Heart right ventricle (tissue), 16 donors: Measurements from ENCODE around the gene DAPK1. TPM values are rescaled to one million over a fixed set of nuclear protein-coding genes. Genes with fewer than 3 reads are reported as not detected.

Experiments used
- ATAC-seq, 8 donors: fragments of 200-7000 bp; cut with Tn5 transposase; one replicate each; pipeline ENCODE4 v1.9.1; 2020; ENCODE audit warnings: mild to moderate bottlenecking in 8 of 8, moderate library complexity in 8 of 8, moderate number of reproducible peaks in 1 of 8
- DNase-seq, 2 donors: peaks; one replicate each; pipeline ENCODE4 v3.0.0-alpha.2; 2020
- H3K27ac ChIP-seq, 10 donors: fragments of 200-600 bp; sonication (generic) in 2 of 10; one replicate each; pipeline versions ENCODE4 v1.5.0 to v1.8.0; 2020 to 2022; ENCODE audit warnings: mild to moderate bottlenecking in 3 of 10
- H3K27me3 ChIP-seq, 7 donors: fragments of 200-600 bp; one replicate each; pipeline ENCODE4 v1.8.0; 2021 to 2022; ENCODE audit warnings: mild to moderate bottlenecking in 2 of 7
- H3K36me3 ChIP-seq, 9 donors: fragments of 200-600 bp; sonication (generic) in 1 of 9; one replicate each; pipeline versions ENCODE4 v1.5.0 to v1.8.0; 2020 to 2022; ENCODE audit warnings: mild to moderate bottlenecking in 2 of 9
- H3K4me1 ChIP-seq, 9 donors: fragments of 200-600 bp; sonication (generic) in 1 of 9; one replicate each; pipeline versions ENCODE4 v1.5.0 to v1.8.0; 2020 to 2022; ENCODE audit warnings: mild to moderate bottlenecking in 4 of 9
- H3K4me3 ChIP-seq, 10 donors: fragments of 200-600 bp; sonication (generic) in 2 of 10; one replicate each; pipeline versions ENCODE4 v1.5.0 to v1.8.0; 2020 to 2022; ENCODE audit warnings: mild to moderate bottlenecking in 7 of 10, moderate library complexity in 2 of 10
- H3K9me3 ChIP-seq, 11 donors: fragments of 200-600 bp in 10 of 11; sonication (generic) in 2 of 11; one replicate each; pipeline versions ENCODE4 v1.5.0 to v1.8.0; 2013 to 2022; ENCODE audit warnings: mild to moderate bottlenecking in 2 of 11, control low read depth in 1 of 11, moderate library complexity in 1 of 11
- WGBS, 2 donors: extraction: QIAGEN DNeasy Blood & Tissue Kit; methylation state at CpG; one replicate each; pipeline ENCODE4 v1.1.7; 2013; ENCODE audit warnings: inconsistent platforms in 1 of 2; 5-methylcytosine and 5-hydroxymethylcytosine counted together
- intact Hi-C, 10 donors: fragments of 100-400 bp; cut with DNase I; formaldehyde crosslinking; loops; one replicate each; pipeline versions ENCODE4 v1.11.1 to v1.14.2; 2022
- polyA plus RNA-seq, 2 donors: library from polyadenylated mRNA; stranded (reverse); fragments of 200-250 nt; gene quantifications; one replicate each; pipeline ENCODE4 v1.2.3, GENCODE V29; 2013
- total RNA-seq, 10 donors: library from RNA; stranded (reverse); fragmentation: NEBNext Ultra II Directional in 3 of 10; extraction: Animal tissue kit (Norgen Biotek cat#: 25700) in 3 of 10; gene quantifications; one replicate each; pipeline versions ENCODE4 v1.2.1 to v1.2.4, GENCODE V29; 2021 to 2023
- TF ChIP-seq, protein P1 (sequence below), 9 donors: fragments of 200-600 bp; sonication (generic) in 2 of 9; IDR thresholded peaks; one replicate each; pipeline versions ENCODE4 v1.5.0 to v1.8.0; 2021 to 2022; ENCODE audit warnings: antibody characterized with exemption in 9 of 9, mild to moderate bottlenecking in 5 of 9, moderate library complexity in 1 of 9
- donor health status: Arrhythmogenic right ventricular cardiomyopathy.
- donor health status: ischemic (EF 13 %, LVEDD 7.1; RV severe dilation, severe dysfunction).
- donor health status: healthy with polysubstance abuse.
- donor health status: DM: no; HTN: yes; CAD: no.
- donor health status: DM: no; HTN: no; CAD: no.
- donor health status: ischemic (EF 25% LVEDD 6.9; RV normal size, moderate dysfunction).
- donor health status: ischemic (EF 25% LVEDD 5.7; RV mildly dilated, moderate dysfunction).
- donor health status: healthy.
- donor health status: DM: yes; HTN: yes; CAD: no.
- donor health status: Ischemic cardiomyopathy.
- donor health status: ischemic (EF 35%, LVEDD 5.7; RV mildly dilated, moderate dysfunction).
- donor health status: nonischemic (EF 11% LVEDD 7.7; RV severe dilation, severe dysfunction).
- donor health status: DM: yes; HTN: yes; CAD: no.
- donor health status: PGD.
- donor health status: ischemic (EF 29% LVEDD 5.4; RV normal size, mild dysfunction).
- donor health status: nonischemic (EF 23%, LVEDD 6.1; RV moderate dilation, normal function).

The DAPK1 gene
- total and polyA plus RNA-seq, 12 donors, result 1.1 to 15.5 (median 4.2) TPM

DNA sequence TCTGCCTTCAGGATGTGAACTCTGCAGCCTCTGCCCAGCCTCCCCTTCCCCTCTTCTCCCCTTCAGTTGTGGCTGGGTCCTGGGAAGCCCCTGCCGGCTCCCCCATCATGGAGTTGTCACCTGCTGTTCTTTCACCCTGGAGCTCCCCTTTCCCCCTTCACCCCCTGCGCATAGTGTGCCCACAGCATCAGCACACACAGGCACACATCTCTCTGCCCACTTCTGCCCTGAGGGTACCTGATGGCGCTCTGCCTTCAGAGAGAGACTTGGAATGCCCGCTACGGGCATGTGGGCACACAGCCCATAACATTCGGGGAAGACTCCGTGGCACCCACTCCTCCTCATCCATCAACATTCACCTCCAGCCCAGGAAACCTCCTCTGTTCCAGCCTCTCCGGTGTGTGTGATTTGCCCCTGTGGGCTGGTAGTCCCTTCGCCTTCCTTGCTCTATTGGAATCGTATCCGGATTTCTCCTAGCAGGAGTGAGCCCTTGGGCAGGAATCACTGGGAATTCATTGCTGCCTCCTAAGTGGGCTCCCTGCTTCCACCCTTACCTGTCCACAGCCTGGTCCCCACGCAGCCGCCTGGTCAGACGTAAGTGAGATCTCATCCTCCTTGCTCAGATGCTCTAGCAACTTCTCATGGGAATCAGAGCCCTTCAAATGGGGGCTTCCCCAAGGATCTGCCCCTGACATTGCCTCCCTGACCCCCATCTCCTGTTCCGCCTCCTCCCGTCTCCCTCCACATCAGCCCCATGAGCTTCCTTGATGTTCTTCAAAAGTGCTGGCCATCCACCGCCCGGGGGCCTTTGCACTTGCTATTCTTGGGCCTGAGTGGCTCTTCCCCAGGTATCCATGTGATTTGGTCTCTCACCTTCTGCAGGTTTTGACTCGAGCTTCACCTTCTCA lies 166.7 kb downstream of the DAPK1 start:
- TF ChIP-seq, protein P1, sequence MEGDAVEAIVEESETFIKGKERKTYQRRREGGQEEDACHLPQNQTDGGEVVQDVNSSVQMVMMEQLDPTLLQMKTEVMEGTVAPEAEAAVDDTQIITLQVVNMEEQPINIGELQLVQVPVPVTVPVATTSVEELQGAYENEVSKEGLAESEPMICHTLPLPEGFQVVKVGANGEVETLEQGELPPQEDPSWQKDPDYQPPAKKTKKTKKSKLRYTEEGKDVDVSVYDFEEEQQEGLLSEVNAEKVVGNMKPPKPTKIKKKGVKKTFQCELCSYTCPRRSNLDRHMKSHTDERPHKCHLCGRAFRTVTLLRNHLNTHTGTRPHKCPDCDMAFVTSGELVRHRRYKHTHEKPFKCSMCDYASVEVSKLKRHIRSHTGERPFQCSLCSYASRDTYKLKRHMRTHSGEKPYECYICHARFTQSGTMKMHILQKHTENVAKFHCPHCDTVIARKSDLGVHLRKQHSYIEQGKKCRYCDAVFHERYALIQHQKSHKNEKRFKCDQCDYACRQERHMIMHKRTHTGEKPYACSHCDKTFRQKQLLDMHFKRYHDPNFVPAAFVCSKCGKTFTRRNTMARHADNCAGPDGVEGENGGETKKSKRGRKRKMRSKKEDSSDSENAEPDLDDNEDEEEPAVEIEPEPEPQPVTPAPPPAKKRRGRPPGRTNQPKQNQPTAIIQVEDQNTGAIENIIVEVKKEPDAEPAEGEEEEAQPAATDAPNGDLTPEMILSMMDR (IDR thresholded peaks at IDR 0.05), result no peak
- peaks cover 0 to 9% (median 0%) of the 10 kb centered on the region in 9 donors for H3K36me3 ChIP-seq
- H3K27me3 ChIP-seq, result no peaks in the 10 kb centered on the region
- no peak overlapping the region for H3K27ac ChIP-seq
- WGBS, 2 donors, result 95 to 96% methylated on average over 19 of the region's 19 CpGs
- intact Hi-C loops, result loop anchor here in 5 of 10 donors (5.0 to 10.0 kb wide), 5 partner anchors 170 to 1250 kb away; partner anchors contain the start of gene DAPK1 (in 1 of the 5)
- ATAC-seq (no peak), DNase-seq (no peak)
- H3K9me3 ChIP-seq, result peaks cover 0 to 16% (median 8%) of the 10 kb centered on the region in 11 donors
- no peak overlapping the region for H3K4me3 ChIP-seq
- H3K4me1 ChIP-seq, result peaks cover 0 to 3% (median 0%) of the 10 kb centered on the region in 9 donors

DNA sequence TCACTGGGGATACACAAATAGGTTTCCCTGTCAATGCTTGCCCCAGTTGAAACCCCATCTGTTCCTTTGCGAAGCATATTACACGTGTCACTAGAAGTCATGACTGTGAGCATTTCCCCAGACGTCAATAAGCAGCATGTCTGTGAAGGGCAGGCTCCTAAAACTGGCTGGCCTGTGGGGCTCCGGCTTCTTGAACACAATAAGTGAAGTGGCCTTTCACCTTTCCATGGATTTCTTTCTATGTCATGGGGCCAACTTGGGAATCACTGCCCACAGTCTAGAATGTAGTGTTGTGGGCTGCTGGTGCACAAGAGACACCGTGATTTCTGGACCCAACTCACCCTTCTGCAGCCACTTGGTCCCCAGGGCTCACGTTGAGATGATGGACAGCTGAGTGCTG lies 167.8 kb downstream of the DAPK1 start:
- H3K9me3 ChIP-seq, result peaks cover 0 to 16% (median 8%) of the 10 kb centered on the region in 11 donors
- WGBS, 2 donors, result 84 to 93% methylated on average over 6 of the region's 6 CpGs
- no peak overlapping the region for H3K27ac ChIP-seq
- H3K4me3 ChIP-seq, result no peak overlapping the region
- no peaks in the 10 kb centered on the region for H3K27me3 ChIP-seq
- TF ChIP-seq, protein P1 (IDR thresholded peaks at IDR 0.05), result no peak
- peaks cover 0 to 3% (median 0%) of the 10 kb centered on the region in 9 donors for H3K4me1 ChIP-seq
- ATAC-seq (no peak), DNase-seq (no peak)
- intact Hi-C loops, result loop anchor here in 3 of 10 donors (10.0 kb wide), 2 partner anchors 171 to 1251 kb away; partner anchors contain the start of gene DAPK1 (in 1 of the 3)
- peaks cover 0 to 12% (median 0%) of the 10 kb centered on the region in 9 donors for H3K36me3 ChIP-seq

DNA sequence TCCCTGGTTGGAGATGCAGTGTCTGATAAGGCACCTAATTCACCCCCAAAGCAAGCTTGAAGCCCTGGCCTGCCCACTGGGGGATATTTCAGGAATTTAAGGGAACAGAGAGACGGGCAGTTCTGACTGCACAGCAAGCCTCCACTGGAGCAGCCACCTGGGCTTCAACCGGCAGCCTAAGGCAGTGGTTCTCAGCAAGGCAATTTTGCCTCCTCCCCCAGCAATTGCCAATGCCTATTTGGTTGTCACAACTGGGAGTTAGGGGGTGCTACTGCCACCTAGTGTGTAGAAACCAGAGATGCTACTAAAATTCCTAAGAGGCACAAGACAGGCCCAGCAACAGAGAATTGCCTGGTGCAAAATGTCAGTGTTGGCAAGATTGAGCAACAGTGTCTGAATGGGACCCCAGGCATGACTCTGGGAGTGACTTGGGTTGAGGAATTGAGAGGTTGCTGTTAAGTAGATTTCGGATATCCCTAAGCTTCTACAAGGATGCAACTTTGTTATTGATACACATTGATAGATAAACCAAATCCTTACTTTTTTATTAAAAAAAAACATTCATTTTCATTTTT lies 169.6 kb downstream of the DAPK1 start:
- peaks cover 0 to 12% (median 0%) of the 10 kb centered on the region in 9 donors for H3K36me3 ChIP-seq
- TF ChIP-seq, protein P1 (IDR thresholded peaks at IDR 0.05), result peak in 3 of 9 donors; percentile 14 to 20 (median 18)
- H3K9me3 ChIP-seq, result peaks cover 0 to 16% (median 8%) of the 10 kb centered on the region in 11 donors
- H3K27ac ChIP-seq, result no peak overlapping the region
- ATAC-seq (no peak), DNase-seq (no peak)
- intact Hi-C loops, result loop anchor here in 3 of 10 donors (10.0 kb wide), 2 partner anchors 172 to 1252 kb away; partner anchors contain the start of gene DAPK1 (in 1 of the 3)
- H3K4me3 ChIP-seq, result no peak overlapping the region
- H3K27me3 ChIP-seq, result peaks cover 0 to 5% (median 0%) of the 10 kb centered on the region in 7 donors
- WGBS, 2 donors, result 80 to 96% methylated on average over 3 of the region's 3 CpGs
- H3K4me1 ChIP-seq, result peaks cover 0 to 3% (median 0%) of the 10 kb centered on the region in 9 donors

DNA sequence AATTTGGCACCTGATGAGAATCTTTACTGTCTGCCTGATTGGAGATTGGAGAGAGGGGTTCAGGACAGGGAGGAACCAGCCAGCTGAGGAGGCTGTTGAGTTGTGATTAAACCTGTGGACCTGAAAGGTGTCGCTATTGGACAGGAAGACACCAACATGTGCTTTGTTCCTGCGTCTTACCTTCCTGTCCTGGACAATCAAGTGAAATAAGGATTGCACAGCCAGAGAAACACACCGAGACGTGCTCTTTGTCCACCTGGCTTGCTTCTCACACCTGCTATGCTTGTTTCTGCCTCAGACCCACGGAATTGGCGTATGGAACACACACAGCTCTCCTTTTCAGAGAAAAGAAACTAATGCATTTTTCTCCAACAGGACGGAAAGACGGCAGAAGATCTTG lies 170.6 kb downstream of the DAPK1 start:
- intact Hi-C loops, result loop anchor here in 3 of 10 donors (10.0 kb wide), 2 partner anchors 173 to 1253 kb away; partner anchors contain the start of gene DAPK1 (in 1 of the 3)
- H3K27ac ChIP-seq, result no peak overlapping the region
- 89 to 90% methylated on average over 8 of the region's 8 CpGs for WGBS, 2 donors
- peaks cover 0 to 10% (median 0%) of the 10 kb centered on the region in 7 donors for H3K27me3 ChIP-seq
- H3K4me1 ChIP-seq, result no peaks in the 10 kb centered on the region
- peaks cover 0 to 12% (median 0%) of the 10 kb centered on the region in 9 donors for H3K36me3 ChIP-seq
- TF ChIP-seq, protein P1 (IDR thresholded peaks at IDR 0.05), result no peak
- no peak overlapping the region for H3K4me3 ChIP-seq
- peaks cover 0 to 16% (median 8%) of the 10 kb centered on the region in 11 donors for H3K9me3 ChIP-seq
- DNase-seq (no peak), ATAC-seq (no peak)
